ENCODE data around the gene PHRF1.

The PHRF1 gene

DNA sequence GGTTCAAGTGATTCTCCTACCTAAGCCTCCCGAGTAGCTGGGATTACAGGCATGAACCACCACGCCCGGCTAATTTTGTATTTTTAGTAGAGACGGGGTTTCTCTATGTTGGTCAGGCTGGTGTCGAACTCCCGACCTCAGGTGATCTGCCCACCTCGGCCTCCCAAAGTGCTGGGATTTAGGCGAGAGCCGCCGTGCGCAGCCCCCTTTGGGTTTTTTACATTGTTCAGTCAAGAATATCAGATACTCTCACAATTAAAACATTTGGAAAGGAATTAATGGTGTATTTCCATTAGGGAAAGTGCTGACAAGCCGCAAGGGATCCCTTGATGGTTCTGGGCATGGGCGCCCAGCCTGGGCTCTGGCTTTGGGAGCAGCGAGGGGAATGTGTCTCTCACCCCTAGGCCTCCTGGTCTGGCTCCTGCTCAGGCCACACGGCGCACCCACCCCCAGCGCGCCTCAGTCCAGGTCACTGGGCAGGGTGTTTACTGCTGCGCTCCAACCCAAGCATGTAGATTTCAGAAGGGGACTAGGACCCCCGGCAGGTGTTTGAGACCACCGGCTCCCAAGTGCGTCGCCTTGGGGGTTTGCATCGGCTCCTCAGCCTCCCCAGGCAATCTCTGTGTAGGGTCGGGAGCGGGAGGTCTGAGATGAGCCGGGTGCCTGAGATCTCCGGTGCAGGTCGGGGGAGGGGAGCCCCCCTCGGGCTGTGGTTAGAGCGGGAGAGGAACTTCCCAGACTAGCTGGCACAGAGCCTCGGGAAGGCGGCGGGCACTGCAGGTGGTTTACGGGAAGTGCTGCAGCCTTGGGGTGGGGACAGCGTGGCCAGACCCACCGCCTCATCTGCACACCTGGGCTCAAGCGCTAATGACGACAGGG lies 40.3 kb downstream of the PHRF1 start:
- no peak for DNase-seq

DNA sequence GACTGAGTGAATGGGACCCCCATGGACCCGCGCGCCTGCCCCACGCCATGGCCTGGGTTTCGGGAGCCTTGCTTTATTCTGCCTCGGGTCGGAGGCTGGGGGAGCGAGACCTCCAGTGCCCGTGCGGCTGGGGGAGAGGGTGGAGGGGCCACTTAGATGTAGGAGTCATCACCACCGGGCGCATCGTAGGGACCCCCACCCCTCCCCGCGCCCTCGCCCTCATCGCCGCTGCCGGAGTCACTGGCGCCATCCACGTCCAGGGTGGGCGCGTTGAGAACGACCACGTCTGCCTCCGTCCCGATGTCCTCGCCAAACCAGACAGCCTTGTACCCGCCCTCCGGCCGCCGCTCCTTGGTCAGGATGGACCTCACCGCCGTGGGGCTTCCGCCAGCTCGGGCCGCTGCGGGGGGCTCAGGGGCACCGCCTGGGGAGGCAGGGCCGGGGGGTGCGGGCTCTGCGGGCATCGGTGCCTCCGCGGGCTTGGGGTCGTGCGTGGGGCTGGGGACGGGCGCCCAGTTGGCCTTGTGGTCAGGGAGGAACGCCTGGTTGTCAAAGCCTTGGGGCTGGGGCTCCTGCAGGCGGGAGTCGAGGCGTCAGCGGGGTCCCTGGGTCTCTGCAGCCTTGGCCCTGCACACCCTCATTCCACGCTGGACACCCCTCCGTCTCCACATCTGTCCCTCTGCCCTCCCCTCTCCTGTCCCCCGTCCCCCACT lies 41.1 kb downstream of the PHRF1 start:
- no peak for DNase-seq

DNA sequence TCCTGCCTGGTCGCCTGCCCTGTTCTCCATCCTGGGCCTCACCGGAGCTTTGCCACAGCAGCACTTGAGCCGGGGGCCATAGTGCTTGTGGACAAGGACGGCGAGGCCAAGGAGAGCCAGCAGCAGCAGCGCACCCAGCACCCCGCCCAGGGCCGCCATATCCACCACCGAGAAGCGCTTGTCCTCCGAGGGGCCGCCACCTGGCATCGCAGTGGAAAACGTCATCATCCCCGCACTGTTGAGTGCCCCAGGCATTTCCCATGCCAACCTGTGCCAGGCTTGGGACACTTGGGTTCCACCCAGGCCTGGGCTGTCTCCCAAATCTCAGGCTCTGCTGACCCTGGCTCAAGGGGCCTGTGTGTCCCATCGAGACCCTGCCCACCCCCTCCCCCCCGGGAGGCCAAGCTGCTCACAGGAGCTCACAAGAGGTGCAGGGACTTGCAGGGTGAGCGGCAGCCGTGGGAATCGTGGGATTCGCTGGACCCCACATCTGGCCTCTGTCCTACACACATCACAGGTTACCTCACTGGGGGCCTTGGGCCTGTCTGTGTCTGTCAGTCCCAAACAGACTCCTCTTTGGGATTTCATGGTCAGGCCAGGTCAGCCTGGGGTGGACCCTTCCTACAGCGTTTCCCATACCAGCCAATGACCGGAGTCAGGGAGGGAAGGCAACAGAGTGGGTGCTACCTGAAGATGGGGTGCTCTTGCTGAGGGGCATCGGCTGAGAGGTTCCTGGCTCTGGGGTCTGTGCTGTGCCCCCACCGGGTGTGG lies 41.8 kb downstream of the PHRF1 start:
- DNase-seq = no peak

DNA sequence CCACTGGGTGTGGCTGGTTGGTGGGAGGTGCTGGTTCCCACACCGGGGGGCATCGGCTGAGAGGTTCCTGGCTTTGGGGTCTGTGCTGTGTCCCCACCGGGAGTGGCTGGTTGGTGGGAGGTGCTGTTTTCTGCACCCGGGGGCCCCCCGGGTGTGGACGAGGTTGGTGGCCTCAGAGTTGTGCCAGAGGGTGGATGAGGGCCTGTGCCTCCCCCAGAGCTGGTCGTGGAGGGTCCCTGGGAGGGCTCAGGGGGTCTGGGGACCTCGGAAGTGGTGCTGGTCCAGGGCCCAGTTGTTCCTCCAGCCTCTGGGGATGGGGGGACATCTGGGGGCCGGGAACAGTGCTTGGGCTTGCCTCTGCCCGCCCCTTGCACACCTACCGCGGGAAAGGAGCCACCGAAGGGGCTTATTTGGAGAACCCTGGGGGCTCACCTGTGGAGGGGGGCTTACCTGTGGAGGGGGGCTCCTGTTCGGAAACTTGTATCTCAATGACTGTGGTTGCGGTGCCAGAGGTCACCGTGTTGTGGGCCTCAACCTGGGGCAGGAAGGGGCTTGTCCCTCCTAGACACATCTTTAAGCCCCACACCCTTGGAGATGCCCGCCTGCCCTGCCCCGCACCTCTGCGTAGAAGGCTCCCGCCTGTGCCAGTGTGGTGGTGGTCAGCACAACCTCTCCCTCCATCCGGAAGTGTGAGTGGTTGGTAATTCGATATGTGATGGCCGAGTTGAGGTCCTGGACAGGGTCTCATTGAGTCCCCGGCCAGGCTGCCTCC lies 42.8 kb downstream of the PHRF1 start:
- no peak for DNase-seq

DNA sequence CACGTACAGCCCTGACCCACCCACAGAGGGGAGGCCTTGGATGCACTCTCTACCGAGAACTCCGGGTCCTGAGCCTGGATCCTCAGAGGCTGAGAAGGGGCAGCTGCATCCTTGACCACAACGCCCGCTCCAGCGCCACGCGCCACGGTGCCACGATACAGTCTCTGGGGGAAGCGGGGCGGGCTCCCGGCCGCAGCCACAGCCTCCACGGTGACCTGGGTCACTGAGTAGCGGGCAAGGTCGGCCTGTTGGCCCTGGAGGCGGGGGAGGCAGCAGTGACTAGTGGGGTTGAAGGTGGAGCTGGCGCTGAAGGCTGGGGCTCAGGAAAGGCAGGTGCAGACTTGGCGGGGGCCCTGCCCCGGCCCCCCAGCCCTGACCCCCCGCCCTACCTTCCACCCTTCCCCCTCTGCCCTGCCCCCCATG lies 43.4 kb downstream of the PHRF1 start:
- no peak for DNase-seq

DNA sequence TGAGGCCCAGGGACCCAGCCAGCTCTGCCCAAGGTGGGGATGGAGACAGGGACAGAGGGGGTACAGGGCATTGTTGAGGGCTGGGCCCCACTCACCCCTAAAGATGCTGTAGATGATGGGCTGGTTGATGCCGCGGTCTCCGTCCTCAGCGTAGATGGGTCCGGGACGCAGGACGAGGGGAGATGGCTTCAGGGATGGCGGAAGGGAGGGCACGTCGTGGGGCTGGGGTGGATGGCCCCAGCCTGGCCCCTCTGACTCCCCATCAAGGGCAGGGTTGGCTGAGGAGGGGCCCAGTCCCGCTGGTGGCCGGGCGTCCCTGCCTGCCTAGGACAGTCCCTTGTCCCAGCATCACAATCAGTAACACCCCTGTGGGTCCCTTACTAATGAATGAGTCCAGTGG lies 43.9 kb downstream of the PHRF1 start:
- DNase-seq = no peak

DNA sequence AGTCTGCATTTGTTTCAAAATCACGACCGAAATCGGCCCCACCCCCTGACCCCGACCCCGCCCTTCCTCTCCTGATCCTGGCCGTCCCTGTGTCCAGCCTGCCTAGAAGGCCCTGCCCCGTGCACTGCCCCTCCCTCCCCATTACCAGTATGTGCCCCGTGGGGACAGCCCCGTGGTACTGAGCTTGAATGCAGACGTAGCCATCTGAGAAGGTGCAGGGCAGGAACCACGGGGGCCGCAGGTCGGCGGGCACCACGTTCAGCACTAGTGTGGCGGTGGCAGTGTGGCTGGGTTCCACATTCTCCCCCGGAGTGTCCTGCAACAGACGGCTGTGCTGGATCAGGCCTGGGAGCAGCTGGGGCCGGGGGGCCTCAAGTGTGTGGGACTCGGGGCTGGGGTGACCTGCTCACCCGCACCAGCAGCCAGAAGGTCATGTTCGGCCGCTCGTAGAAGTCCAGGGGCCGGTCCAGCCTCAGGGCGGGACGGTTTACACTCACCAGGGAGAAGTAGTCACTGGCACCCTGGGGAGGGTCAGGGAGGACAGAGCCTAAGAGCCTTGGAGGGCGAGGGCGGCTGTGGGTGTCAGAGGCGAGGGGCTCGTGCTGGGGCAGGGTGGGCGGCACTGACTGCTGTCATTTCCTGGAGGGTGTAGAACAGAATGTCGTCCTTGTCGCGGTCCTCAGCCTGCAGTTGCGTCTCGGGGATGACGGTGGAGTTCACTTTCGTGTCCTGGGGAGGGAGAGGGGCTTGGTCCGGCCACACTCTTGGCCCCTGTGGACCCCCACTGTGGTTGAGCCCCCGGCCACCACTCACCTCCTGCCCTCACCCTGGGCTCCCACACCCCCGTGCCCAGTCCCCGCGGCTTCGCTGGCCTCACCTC lies 44.9 kb downstream of the PHRF1 start:
- DNase-seq = no peak

DNA sequence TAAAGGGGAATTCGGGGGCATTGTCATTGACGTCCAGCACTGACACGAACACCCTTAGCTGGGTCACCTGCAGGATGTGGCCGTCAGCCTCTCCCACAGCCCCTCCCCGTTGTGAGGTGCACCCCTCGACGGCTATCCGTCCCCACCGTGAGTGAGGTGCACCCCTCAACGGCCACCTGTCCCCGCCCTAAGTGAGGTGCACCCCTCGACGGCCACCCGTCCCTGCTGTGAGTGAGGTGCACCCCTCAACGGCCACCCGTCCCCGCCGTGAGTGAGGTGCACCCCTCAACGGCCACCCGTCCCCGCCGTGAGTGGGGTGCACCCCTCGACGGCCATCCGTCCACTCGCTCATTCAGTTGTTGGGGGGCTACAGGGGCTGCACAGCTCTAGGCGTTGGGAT lies 45.6 kb downstream of the PHRF1 start:
- DNase-seq = no peak

DNA sequence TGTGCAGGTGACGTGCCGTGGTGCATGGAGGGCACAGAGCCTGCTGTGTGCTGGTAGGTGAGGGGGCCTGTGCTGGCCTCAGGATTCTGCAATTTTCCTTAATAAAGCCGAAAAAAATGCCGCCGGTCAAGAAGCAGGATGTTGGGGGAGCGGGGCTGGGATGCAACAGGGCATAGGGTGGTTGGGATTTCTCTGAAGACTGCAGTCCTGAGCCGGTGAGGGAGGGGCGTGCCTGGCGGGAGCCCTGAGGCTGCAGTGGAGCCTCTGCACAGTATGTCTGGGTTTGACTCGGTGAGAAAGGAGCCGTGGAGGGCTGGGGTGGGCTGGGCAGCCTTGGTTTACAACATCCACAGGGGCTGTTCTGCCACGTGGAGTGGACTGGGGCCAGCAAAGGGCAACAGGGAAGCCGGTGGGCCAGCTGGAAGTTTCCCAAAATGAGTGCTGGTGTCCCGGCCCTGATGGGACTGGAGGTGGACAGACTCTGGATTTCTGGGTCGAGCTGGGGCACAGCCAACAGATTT lies 47.1 kb downstream of the PHRF1 start:
- no peak for DNase-seq

DNA sequence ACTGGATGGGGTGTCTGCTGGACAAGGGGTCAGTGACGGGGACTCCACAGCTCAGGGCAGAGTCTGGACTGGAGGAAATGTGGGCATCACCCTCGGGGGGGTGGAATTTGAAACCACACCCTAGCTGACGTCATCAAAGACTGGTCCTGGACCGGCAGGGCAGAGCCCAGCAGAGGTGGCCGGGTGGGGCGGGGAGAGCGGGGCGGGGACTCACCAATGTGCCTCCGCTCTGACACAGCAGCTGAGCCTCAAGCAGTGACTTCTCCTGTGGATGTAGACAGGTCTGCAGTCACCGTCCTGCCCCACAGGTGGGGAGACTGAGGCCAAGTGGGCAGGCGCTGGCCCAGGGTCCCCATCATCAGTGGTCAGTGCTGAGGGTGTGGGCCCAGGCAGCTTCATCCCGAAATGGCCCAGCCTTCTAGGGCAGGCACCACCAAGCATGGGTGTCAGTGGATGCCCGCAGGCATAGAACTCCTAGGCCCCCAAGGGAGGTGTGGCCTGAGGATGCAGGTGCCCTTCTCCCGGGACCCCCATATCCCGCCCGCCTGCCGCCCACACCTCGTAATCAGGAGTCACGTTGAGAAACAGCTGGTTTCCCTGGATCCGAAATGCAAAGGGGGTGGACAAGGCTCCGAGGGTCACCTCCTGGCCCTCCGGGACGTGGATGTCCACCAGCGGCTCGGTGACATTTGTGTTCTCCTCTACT lies 47.9 kb downstream of the PHRF1 start:
- no peak for DNase-seq

DNA sequence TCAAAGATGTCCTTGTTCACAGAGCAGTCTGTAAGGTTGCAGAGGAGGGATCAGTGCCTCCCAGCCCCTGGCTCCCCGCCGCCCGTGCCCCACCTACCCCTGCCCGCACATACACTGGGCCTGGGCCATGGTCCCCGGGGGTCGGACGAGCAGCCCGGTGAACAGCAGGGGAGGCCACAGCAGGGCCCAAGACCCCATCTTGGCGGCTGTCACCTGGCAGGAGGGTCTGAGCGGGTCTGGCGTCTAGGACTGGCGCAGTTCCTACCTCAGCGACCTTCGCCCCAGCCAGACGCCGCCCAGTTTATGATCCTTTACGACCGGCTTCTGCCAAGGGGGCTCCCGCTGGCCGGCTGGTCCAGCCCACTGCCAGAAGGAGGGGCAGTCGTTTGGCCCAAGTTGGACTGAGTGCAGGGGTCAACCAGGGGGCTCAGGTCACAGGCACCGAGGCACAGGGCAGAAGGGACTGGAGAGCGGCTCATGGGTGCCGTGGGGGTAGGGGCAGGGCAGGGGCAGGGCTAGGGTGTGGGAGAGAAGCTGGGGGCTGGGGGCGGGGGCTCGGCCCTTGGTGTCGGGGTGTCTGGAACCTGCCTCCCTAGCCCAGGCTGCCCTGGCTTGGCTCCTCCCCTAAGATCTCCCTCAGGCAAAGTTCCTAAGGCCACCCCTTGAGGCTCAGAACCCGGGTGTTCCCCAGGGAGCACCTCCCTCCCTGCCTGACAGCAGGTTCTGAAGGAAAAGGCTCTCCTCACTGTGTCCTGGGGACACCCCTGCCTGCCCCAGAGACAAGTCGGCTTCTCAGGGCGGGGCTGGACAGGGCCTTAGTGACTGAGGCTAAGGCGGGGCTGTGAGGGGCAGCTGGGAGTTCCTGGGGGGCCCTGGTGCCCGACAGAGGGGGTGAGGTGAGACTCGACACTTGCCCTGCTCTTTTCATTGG lies 48.7 kb downstream of the PHRF1 start, which contains the start of gene CDHR5:
Gene CDHR5, minus strand, starts transcription at position 251 of the 931 bp plus-strand sequence. Its CDS starts 53 bp downstream, at position 198.
- no peak for DNase-seq

DNA sequence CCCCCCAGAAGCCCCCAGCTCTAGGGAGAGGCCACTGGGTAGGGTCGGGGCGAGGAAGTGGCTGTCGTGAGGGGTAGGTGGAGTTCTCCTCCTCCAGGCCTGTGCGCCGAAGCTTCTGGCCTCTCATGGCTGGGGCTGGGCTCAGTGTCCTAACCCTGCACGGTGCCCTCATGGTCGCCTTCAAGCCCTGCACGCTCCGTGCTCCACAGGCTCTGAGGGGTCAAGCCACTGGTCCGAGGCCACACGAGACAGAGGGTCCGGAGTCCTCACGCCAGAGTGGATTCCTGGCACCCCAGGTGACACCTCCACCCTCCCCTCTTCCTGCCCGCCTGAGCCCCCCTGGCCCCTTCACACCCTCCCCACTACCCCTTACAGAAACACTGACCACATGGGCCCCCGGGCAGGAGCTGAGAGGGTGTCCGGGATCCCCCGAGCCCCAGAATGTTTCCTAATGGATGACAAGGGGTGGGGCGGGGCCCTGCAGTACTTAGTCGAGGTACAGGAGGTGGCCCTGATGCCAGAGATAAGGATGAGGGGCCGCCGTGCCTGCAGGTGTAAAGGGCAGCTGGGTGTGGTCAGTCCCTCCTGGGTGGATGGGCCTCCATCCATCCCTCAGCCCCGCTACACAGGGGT lies 49.5 kb downstream of the PHRF1 start:
- DNase-seq = no peak

DNA sequence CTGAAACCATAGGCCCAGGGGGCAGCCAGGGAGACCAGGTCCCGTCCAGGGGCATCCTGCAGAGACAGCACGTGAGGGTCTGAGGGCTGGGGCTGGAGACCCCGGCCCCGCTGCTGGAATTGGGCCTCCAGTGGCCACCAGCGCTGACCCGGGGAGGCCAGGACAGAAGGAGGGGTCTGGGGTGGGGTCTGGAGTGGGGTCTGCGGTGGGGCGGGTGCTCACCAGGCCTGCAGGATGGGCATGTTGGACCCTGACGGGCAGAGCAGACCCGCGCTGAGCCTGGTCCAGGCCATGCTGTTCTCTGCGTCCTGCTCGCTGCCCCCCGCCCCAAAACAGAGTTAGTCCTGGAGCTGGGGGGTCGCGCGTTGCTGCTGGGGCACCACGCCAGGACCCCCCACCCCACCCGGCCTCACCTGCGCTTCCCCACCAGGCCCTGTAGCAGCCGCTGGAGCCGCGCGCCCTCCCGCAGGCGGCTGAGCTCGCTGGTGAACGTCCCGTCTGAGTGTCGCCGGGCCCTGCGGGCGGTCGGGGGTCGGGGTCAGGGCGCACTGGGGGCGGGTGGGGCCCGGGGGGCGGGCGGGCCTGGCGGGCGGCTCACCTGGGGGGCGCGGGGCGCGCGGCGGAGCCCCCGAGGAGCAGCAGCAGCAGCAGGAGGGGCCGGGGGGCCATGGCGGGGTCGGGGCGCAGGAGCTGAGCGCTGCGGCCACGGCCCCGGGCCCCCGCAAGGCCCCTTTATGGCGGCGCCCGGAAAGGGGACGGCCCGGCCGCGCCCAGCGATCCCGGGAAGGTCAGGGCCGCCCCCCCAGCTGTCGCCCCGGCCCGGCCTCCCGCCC lies 50.4 kb downstream of the PHRF1 start, which contains the start of gene SCT:
Gene SCT, minus strand, starts transcription at position 707 of the 833 bp plus-strand sequence. Its CDS starts 38 bp downstream, at position 669.
- DNase-seq = no peak

DNA sequence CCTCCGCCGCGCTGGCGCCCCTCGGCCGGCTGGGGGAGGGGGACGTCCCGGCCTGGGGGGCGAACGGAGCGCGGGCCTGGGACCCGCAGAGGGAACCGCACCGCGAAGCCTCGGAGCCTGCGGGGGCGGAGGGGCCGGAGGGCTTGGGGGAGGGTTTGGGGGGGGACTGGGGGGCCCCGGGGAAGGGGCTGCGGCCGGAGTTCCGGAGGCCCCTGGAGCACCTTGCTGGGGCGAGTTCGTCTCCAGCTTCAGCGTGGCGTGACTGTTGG lies 51.0 kb downstream of the PHRF1 start:
- no peak for DNase-seq

DNA sequence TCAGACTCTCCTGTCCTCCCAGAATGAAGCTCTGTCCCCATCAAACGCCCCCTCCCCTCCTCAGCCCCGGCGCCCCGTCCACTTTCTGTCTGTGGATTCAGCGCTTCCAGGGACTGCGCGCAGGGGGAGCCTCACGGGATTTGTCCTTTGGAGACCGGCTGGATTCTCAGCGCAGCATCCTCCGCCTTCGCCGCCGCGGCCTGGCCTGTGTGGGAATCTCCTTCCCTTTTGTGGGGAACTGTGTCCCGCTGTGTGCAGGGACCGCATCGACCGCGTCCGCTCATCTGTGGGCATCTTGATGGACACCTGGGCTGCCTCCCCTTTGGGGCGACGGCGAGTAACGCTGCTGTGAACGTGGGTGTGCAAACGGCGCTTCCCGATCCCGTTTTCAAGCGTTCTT lies 51.8 kb downstream of the PHRF1 start:
- no peak for DNase-seq

DNA sequence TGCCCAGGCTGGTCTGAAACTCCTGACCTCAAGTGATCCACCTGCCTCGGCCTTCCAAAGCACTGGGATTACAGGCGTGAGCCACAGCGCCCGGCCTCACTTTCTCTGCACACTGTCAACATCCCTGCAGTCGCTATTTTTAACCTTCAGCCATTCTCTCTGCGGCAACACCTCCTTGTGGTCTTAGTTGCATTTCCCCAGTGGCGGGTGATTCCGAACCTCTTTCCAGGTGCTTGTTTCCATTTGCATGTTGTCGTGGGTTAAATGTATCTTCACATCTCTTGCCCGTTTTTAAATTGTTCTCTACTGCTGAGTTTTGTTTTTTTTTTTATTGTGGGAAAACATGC lies 52.9 kb downstream of the PHRF1 start:
- no peak for DNase-seq

DNA sequence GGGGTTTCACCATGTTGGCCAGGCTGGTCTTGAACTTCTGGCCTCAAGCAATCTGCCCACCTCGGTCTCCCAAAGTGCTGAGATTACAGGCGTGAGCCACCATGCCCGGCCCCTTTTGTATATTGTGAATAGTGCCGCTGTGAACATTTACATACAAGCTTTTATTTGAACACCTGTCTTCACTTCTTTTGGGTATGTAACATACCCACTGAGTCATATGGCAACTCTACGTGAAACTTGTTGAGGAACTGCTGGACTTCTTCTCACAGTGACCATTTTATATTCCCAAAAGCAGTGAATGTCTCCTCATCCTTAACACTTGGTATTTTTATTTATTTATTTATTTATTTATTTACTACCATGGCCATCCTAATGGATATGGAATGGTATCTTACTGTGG lies 54.6 kb downstream of the PHRF1 start:
- no peak for DNase-seq

DNA sequence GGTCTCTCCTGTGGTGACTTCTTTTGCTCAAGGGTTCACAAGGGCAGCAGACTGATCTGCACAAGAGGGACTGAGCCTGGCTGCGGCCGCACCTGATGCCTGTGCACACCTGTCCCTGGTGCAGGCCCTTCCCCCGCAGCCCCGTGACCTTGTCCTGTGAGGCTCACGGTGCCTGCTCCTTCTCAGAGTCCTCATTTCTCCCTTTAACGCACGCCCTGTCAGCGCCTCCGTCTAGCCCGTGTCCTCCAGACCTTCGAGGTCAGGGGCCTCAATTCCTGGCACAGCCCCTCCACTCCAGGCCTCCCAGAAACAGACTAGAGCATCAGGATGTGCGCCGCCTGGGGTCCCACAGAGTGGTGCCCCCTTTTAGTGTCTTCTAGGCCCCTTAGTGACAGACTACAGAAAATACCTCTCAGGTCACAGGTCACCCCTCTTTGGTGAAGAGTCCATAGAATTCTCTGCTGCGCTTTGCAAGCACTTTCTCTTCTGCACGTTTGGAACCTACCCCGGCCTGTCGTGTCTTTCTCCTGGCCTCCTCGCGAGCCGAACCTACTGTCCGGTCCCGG lies 59.8 kb downstream of the PHRF1 start:
- DNase-seq = no peak

Data from hippocampal formation (tissue), 2 donors.